Measurements from ENCODE around the gene DUSP1. TPM values are rescaled to one million over a fixed set of nuclear protein-coding genes. Genes with fewer than 3 reads are reported as not detected.
"Not testable (repeated sequence)": the region's sequence is repeated elsewhere in the genome, so short reads cannot be mapped to it uniquely, and the experiment has no call there.

Gene DUSP1
- total and polyA plus RNA-seq, 3 donors from 2014 or later, result 86.2 to 172 (median 159) TPM

DNA sequence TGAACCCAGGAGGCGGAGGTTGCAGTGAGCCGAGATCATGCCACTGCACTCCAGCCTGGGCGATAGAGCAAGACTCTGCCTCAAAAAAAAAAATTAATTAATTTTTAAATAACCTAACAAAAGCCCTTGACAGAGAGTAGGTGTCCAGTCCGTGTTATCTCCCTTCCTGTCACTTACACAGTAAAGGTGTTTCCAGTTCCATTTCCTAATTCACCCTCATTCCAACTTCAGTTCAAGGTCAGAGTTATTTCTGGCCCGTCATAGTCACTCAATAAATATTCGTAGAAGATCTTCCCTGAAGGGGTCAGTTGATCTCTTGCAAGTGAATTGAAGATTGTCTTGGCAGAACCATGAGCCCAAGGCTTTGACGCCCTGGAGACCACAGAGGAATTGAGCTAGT, 46.7 kb upstream of the DUSP1 start:
- H3K9me3 ChIP-seq, result no peaks in the 10 kb centered on the region
- H3K27ac ChIP-seq, result no peak overlapping the region
- intact Hi-C loops (cut with DNase I; ENCODE audit: low total_unique reads), result no loop called here
- H3K27me3 ChIP-seq, result no peaks in the 10 kb centered on the region
- TF ChIP-seq, protein P1, sequence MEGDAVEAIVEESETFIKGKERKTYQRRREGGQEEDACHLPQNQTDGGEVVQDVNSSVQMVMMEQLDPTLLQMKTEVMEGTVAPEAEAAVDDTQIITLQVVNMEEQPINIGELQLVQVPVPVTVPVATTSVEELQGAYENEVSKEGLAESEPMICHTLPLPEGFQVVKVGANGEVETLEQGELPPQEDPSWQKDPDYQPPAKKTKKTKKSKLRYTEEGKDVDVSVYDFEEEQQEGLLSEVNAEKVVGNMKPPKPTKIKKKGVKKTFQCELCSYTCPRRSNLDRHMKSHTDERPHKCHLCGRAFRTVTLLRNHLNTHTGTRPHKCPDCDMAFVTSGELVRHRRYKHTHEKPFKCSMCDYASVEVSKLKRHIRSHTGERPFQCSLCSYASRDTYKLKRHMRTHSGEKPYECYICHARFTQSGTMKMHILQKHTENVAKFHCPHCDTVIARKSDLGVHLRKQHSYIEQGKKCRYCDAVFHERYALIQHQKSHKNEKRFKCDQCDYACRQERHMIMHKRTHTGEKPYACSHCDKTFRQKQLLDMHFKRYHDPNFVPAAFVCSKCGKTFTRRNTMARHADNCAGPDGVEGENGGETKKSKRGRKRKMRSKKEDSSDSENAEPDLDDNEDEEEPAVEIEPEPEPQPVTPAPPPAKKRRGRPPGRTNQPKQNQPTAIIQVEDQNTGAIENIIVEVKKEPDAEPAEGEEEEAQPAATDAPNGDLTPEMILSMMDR (IDR thresholded peaks at IDR 0.05), result no peak
- no peak for TF ChIP-seq POLR2A (IDR thresholded peaks at IDR 0.05)
- no peaks in the 10 kb centered on the region for H3K36me3 ChIP-seq (ENCODE audit: low read depth, missing control alignments)
- peaks cover 12% of the 10 kb centered on the region for H3K4me1 ChIP-seq
- no peak for DNase-seq
- WGBS, 2 donors, result 75 to 84% methylated on average over 7 of the region's 7 CpGs
- no peak overlapping the region for H3K4me3 ChIP-seq

DNA sequence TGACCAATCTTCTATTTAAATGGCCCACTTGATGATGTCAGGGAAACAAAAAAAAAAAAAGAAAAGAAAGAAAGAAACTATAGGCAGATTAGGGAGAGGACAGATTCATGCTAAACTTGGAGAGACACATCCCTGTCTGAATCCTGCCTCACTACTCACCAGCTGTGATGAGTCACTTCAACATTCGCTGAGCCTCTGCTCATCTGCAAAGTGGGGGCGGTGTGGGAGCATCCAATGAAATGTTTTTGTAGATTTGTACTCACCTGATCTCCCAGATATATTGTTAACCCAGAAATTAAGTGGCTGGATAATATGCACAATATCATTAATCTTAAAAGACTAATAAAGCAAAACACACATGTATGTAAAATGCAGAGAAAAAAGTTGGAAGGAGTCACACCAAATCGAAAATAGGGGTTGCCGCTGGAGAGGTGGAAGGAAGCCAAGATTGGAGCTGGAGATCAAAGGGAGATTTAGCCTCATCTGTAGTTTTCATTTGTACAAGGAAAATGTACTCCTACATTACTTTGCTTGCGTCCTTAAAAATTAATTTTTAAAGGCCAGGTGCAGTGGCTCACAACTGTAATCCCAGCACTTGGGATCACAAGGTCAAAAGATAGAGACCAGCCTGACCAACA, 46.0 kb upstream of the DUSP1 start:
- intact Hi-C loops (cut with DNase I; ENCODE audit: low total_unique reads), result no loop called here
- Histone ChIP-seq H3K36me3 (ENCODE audit: low read depth, missing control alignments) (no peaks in the 10 kb centered on the region), H3K4me1 (peaks cover 12% of the 10 kb centered on the region), H3K9me3 (no peaks in the 10 kb centered on the region), H3K27ac (no peak overlapping the region), H3K27me3 (no peaks in the 10 kb centered on the region), H3K4me3 (no peak overlapping the region)
- TF ChIP-seq POLR2A (IDR thresholded peaks at IDR 0.05), result no peak
- TF ChIP-seq, protein P1 (IDR thresholded peaks at IDR 0.05), result no peak
- WGBS, 2 donors, result 52 to 53% methylated on average over 5 of the region's 5 CpGs
- no peak for DNase-seq

DNA sequence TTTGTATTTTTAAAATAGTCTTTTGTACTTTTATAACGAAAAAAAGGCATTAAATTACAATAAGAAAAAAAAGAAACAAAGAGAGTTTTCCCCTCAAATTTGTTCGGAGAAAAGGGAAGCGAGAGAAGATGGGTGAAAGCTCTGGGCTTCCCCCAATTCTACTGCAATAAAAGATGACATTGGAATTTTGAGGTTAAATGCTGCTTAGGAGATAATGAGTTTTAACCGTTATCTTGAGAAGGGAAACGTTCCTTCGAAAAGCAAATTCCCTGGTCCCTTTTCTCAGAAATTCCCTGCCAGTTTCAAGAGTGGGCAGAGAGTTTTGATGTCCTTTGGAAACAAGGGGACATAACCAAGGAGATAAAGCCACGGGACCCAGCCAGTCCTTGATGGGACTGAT, 44.6 kb upstream of the DUSP1 start:
- intact Hi-C loops (cut with DNase I; ENCODE audit: low total_unique reads), result no loop called here
- H3K27ac ChIP-seq, result no peak overlapping the region
- H3K4me1 ChIP-seq, result peaks cover 12% of the 10 kb centered on the region
- no peak for TF ChIP-seq POLR2A (IDR thresholded peaks at IDR 0.05)
- TF ChIP-seq, protein P1 (IDR thresholded peaks at IDR 0.05), result no peak
- 54 to 70% methylated on average over 7 of the region's 7 CpGs for WGBS, 2 donors
- H3K27me3 ChIP-seq, result no peaks in the 10 kb centered on the region
- no peaks in the 10 kb centered on the region for H3K36me3 ChIP-seq (ENCODE audit: low read depth, missing control alignments)
- no peak for DNase-seq
- no peaks in the 10 kb centered on the region for H3K9me3 ChIP-seq
- H3K4me3 ChIP-seq, result no peak overlapping the region

DNA sequence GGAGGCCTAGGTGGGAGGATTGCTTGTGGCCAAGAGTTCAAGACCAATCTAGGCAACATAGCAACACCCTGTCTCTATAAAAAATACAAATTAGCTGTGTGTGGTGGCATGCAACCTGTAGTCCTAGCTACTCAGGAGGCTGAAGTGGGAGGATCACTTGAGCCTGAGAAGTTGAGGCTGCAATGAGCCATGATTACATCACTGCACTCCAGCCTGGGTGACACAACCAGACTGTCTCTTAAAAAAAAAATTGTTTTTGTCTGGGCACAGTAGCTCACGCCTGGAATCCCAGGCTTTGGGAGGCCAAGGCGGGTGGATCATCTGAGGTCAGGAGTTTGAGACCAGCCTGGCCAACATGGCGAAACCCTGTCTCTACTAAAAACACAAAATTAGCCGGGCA, 40.0 kb upstream of the DUSP1 start:
- H3K4me1 ChIP-seq; H3K4me3 ChIP-seq; H3K36me3 ChIP-seq (ENCODE audit: low read depth, missing control alignments); H3K9me3 ChIP-seq; H3K27ac ChIP-seq; H3K27me3 ChIP-seq; intact Hi-C loops (cut with DNase I; ENCODE audit: low total_unique reads); DNase-seq: not testable (repeated sequence)
- 94 to 100% methylated on average over 3 to 4 of the region's 4 CpGs for WGBS, 2 donors

DNA sequence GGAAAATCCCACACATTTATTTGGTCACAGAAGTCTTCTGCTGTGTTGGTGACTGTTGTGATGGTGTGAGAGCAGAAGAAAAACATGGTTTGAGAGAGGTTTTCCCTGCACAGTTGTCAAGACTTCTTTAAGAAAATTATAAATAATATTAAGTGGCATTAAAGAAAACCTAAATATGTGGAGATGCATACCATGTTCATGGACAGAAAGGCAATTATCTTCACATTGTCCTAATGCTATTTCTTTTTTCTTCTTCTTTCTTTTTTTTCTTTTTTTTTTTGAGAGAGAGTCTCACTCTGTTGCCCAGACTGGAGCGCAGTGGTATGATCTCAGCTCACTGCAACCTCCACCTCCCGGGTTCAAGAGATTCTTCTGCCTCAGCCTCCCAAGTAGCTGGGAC, 38.8 kb upstream of the DUSP1 start:
- no peak for DNase-seq
- intact Hi-C loops (cut with DNase I; ENCODE audit: low total_unique reads), result no loop called here
- H3K36me3 ChIP-seq (ENCODE audit: low read depth, missing control alignments), result no peaks in the 10 kb centered on the region
- TF ChIP-seq POLR2A (IDR thresholded peaks at IDR 0.05), result no peak
- TF ChIP-seq, protein P1 (IDR thresholded peaks at IDR 0.05), result no peak
- 88 to 97% methylated on average over 2 of the region's 2 CpGs for WGBS, 2 donors
- no peaks in the 10 kb centered on the region for H3K27me3 ChIP-seq
- no peak overlapping the region for H3K4me3 ChIP-seq
- H3K27ac ChIP-seq, result no peak overlapping the region
- H3K4me1 ChIP-seq, result no peaks in the 10 kb centered on the region
- H3K9me3 ChIP-seq, result no peaks in the 10 kb centered on the region

All from testis (tissue), 3 donors.